ENCODE data around the gene EIF4H. TPM values are rescaled to one million over a fixed set of nuclear protein-coding genes. Genes with fewer than 3 reads are reported as not detected.
"Not testable (repeated sequence)": the region's sequence is repeated elsewhere in the genome, so short reads cannot be mapped to it uniquely, and the experiment has no call there.

The EIF4H gene
- polyA plus RNA-seq, 1 experiment = 393 TPM

- TF ChIP-seq CTCF (IDR thresholded peaks at IDR 0.05; ENCODE audit: insufficient read depth, low read depth, low read length) = no peak
- Histone ChIP-seq H3K4me3 (ENCODE audit: low read depth, low read length) (no peak overlapping the region), H3K27me3 (ENCODE audit: control insufficient read depth, insufficient read depth, low read length) (no peaks in the 10 kb centered on the region), H3K36me3 (ENCODE audit: control insufficient read depth, insufficient read depth, low read length) (no peaks in the 10 kb centered on the region)
- DNase-seq (ENCODE audit: low read depth) = no peak
- CTCF ChIA-PET = interaction anchor here (0.8 to 12.9 kb wide), 7 partner anchors 10 to 342 kb away, joined by 3 to 416 read pairs (median 10); no protein-coding TSS in a partner anchor
- POLR2A ChIA-PET = no interaction called here
These were observed 33.4 kb downstream of the EIF4H start for GRCh38 chr7:74207586-74207985.

GRCh38 chr7:74208241-74208640, 34.1 kb downstream of the EIF4H start:
- CTCF ChIA-PET = interaction anchor here (2.3 to 12.9 kb wide), 2 partner anchors 9 to 188 kb away, joined by 19 to 416 read pairs; no protein-coding TSS in a partner anchor
- H3K4me3 ChIP-seq (ENCODE audit: low read depth, low read length); H3K27me3 ChIP-seq (ENCODE audit: control insufficient read depth, insufficient read depth, low read length); POLR2A ChIA-PET; DNase-seq (ENCODE audit: low read depth); H3K36me3 ChIP-seq (ENCODE audit: control insufficient read depth, insufficient read depth, low read length): not testable (repeated sequence)

- Histone ChIP-seq H3K4me3 (ENCODE audit: low read depth, low read length) (no peak overlapping the region), H3K36me3 (ENCODE audit: control insufficient read depth, insufficient read depth, low read length) (no peaks in the 10 kb centered on the region), H3K27me3 (ENCODE audit: control insufficient read depth, insufficient read depth, low read length) (no peaks in the 10 kb centered on the region)
- ChIA-PET POLR2A (no interaction called here), CTCF (interaction anchor here (12.9 kb wide), 1 partner anchor 184 kb away, joined by 416 read pairs; no protein-coding TSS in a partner anchor)
- TF ChIP-seq CTCF (IDR thresholded peaks at IDR 0.05; ENCODE audit: insufficient read depth, low read depth, low read length) = no peak
- no peak for DNase-seq (ENCODE audit: low read depth)
These were observed 38.5 kb downstream of the EIF4H start for GRCh38 chr7:74212661-74213060.

GRCh38 chr7:74214816-74215630, 40.9 kb downstream of the EIF4H start:
- CTCF ChIA-PET = no interaction called here
- H3K36me3 ChIP-seq (ENCODE audit: control insufficient read depth, insufficient read depth, low read length) = no peaks in the 10 kb centered on the region
- no peak for TF ChIP-seq CTCF (IDR thresholded peaks at IDR 0.05; ENCODE audit: insufficient read depth, low read depth, low read length)
- POLR2A ChIA-PET = no interaction called here
- H3K27me3 ChIP-seq (ENCODE audit: control insufficient read depth, insufficient read depth, low read length) = no peaks in the 10 kb centered on the region
- no peak overlapping the region for H3K4me3 ChIP-seq (ENCODE audit: low read depth, low read length)
- DNase-seq (ENCODE audit: low read depth) = no peak

GRCh38 chr7:74215921-74216320, 41.8 kb downstream of the EIF4H start:
- Histone ChIP-seq H3K27me3 (ENCODE audit: control insufficient read depth, insufficient read depth, low read length) (no peaks in the 10 kb centered on the region), H3K4me3 (ENCODE audit: low read depth, low read length) (no peak overlapping the region), H3K36me3 (ENCODE audit: control insufficient read depth, insufficient read depth, low read length) (no peaks in the 10 kb centered on the region)
- no peak for TF ChIP-seq CTCF (IDR thresholded peaks at IDR 0.05; ENCODE audit: insufficient read depth, low read depth, low read length)
- DNase-seq (ENCODE audit: low read depth) = no peak
- ChIA-PET CTCF (interaction anchor here (3.0 kb wide), 1 partner anchor 9 kb away, joined by 19 read pairs; no protein-coding TSS in a partner anchor), POLR2A (no interaction called here)

Data from BJ (cell line).